A673 (cell line): ENCODE data around the gene EPAS1.

Experiments
- EZH2 ChIP-seq: fragments of 200-600 bp; sonication (generic); IDR thresholded peaks from 2 replicates; pipeline ENCODE4 v1.6.1; 2017; ENCODE audit warnings: borderline replicate concordance, low read depth, mild to moderate bottlenecking, mixed read lengths, antibody characterized with exemption, low read length; ENCODE audit not compliant: poor library complexity, severe bottlenecking
- TF ChIP-seq, protein P1 (sequence below): fragments of 300-800, 200-600 bp; sonication (generic); conservative IDR thresholded peaks from 2 replicates; pipeline ENCODE4 v1.5.1; 2017; ENCODE audit warnings: low read depth, mild to moderate bottlenecking, antibody characterized with exemption, low read length, moderate library complexity, mixed read lengths

DNA sequence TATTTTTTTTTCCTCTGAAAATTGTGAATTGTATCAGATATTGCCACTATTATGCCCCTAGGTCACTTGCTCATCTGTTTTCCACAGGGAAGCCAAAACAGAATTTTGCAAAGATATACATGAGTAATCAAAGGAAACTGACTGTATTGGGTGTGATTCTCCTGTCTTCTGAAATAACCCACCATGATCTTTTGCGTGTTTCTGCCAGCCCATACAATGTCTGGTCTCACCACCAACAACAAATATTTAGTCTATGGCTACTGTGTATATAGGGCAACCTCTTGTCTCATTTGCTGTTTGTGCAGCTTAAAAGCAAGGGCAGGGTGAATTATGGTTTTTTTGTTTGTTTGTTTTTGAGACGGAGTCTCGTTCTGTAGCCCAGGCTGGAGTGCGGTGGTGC is 26.5 kb downstream of the EPAS1 start:
- TF ChIP-seq, protein P1, sequence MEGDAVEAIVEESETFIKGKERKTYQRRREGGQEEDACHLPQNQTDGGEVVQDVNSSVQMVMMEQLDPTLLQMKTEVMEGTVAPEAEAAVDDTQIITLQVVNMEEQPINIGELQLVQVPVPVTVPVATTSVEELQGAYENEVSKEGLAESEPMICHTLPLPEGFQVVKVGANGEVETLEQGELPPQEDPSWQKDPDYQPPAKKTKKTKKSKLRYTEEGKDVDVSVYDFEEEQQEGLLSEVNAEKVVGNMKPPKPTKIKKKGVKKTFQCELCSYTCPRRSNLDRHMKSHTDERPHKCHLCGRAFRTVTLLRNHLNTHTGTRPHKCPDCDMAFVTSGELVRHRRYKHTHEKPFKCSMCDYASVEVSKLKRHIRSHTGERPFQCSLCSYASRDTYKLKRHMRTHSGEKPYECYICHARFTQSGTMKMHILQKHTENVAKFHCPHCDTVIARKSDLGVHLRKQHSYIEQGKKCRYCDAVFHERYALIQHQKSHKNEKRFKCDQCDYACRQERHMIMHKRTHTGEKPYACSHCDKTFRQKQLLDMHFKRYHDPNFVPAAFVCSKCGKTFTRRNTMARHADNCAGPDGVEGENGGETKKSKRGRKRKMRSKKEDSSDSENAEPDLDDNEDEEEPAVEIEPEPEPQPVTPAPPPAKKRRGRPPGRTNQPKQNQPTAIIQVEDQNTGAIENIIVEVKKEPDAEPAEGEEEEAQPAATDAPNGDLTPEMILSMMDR = no peak
- TF ChIP-seq EZH2 = no peak
